M059J (cell line): ENCODE results near the gene BLVRB. TPM values are rescaled to one million over a fixed set of nuclear protein-coding genes. Genes with fewer than 3 reads are reported as not detected.

Experiments used
- DNase-seq: peaks from one replicate; pipeline ENCODE4 v3.0.0-alpha.2; 2012; ENCODE audit warnings: low read depth
- total RNA-seq: library from RNA; depleted of rRNA; stranded (reverse); fragments of >200 nt; shearing (Covaris generic); gene quantifications from 2 replicates; pipeline ENCODE4 v1.2.3, GENCODE V29; 2014

Gene BLVRB
- total RNA-seq, 1 experiment from 2014 or later = 135 TPM

DNA sequence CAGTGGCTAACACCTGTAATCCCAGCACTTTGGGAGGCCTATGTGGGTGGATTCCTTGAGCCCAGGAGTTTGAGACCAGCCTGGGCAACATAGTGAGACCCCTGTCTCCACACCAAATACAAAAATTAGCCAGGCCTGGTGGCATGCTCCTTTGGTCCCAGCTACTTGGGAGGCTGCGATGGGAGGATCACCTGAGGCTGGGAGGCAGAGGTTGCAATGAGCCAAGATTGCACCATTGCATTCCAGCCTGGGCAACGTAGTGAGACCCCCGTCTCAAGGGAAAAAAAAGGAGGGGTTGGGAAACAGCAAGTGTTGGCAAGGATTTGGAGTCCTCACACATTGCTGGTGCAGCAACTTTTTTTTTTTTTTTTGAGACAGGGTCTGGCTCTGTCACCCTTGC is 20.5 kb upstream of the BLVRB start:
- no peak for DNase-seq

DNA sequence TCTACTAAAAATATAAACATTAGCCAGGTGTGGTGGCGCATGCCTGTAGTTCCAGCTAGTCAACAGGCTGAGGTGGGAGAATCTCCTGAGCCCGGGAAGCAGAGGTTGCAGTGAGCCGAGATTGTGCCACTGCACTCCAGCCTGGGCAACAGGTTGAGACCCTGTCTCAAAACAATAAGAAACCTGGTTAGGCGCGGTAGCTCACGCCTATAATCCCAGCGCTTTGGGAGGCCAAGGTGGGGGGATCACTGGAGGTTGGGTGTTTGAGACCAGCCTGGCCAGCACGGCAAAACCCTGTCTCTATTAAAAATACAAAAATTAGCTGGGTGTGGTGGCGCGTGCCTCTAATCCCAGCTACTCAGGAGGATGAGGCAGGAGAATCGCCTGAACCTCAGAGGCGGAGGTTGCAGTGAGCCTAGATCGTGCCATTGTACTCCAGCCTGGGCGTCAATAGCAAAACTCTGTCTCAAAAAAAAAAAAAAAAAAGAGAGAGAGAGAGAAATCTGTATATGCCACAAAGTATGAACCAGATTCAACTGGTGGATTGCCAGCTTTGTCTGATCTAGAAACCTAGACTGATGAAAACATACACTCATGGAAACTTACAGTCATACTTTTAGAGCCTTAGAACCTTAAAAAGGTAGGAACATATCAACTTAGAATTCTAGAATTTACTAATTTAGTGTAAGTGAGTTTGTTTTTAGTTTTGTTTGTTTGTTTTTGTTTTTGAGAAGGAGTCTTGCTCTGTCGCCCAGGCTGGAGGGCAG is 10.5 kb upstream of the BLVRB start:
- DNase-seq = peak; percentile 37

DNA sequence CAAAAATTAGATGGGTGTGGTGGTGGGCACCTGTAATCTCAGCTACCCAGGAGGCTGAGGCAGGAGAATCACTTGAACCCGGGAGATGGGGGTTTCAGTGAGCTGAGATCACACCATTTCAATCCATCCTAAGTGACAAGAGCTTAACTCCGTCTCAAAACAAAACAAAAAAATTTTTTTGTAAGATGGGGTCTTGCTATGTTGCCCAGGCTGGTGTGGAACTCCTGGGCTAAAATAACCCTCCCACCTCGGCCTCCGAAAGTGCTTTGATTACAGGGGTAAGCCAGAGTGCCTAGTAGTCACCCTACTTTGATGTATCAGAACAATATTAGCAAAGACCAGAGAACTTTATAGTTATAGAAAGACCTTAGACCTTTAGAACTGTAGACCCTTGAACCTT is 9.2 kb upstream of the BLVRB start:
- no peak for DNase-seq

DNA sequence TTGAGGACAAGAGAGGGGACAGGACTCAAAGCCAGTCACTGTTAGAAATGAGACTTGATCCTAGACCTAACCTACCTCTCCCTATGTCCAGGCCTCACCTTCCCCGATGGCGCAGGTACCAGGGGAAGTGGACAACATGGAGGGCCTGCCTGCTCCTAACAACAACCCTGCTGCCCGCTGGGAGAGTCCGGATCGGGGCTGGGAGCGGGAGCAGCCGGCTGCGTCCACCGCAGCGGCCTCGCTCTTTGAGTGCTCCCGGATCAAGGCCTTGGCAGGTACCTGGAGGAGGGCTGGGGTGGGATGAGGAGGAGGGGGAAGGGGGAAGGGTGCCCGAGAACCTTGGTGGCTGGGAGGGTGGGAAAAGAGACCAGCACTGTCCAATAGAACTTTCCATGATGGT is 7.0 kb upstream of the BLVRB start:
- no peak for DNase-seq

DNA sequence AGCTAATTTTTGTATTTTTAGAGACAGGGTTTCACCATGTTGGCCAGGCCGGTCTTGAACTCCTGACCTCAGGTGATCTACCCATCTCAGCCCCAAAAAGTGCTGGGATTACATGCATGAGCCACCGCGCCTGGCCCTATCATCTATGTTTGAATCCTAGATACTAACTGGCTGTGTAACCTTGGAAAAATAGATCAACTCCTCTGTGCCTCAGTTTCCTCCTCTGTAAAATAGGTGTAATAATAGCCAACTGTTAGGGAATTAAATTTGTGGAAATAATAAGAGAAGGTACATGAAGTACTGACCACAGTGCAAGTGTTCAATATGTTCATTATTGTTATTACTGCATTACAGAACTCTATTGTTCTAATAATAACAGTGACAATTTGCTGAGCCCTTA is 5.6 kb upstream of the BLVRB start:
- DNase-seq = no peak

DNA sequence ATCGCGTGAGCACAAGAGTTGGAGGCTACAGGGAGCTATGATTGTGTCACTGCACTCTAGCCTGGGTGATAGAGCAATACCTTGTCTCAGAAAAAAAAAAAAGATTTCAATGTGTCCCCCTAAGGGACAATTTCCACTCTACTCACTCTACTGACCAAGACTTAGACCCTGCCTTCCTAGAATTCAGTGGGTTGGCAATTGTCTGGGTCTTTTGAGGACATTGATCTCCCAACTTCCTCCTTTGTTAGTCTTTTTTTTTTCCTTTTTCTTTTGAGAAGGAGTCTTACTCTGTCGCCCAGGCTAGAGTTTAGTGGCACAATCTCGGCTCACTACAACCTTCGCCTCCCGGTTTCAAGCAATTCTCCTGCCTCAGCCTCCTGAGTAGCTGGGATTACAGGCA is 3.5 kb upstream of the BLVRB start:
- no peak for DNase-seq

DNA sequence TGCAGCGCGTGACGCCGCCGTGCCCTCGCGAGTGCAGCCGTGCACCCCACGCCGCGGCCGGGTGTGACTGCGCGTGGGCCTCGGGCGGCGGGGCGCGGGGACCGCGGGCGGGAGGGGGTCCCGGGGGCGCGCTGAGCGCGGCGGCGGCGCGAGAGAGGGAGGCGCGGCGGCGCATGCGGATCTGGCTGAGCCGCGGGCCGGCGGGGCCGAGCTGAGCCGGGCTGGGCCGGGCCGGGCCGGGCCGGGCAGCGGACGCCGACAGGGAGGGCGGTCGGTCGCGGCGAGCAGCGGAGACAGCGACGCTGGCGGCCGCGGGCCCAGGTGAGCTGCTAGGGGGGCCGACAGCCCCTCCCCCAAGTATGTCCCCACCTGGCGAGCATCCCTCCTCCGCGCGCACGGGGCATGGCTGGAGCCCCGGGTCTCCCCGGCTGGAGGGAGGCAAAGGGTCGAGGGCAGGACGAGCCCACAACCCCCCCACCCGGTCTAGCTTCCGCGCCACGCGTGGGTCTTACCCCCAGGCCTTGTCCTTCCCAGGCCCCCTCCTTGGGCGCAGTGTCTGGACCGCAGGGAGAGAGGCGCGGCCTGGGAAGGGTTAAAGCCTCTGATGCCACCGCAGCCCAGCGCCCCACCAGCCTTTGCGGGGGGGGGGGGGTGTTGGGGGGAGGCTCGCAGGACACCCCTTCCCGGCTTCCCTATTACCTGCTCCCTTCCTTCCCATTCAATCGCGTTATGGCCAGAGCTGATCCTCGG is 1.6 kb upstream of the BLVRB start, which contains the start of gene SPTBN4:
Gene SPTBN4 (plus strand): TSS at position 17 of the 750 bp plus-strand sequence. CDS start 5,621 bp downstream, outside the sequence.
- DNase-seq = no peak

DNA sequence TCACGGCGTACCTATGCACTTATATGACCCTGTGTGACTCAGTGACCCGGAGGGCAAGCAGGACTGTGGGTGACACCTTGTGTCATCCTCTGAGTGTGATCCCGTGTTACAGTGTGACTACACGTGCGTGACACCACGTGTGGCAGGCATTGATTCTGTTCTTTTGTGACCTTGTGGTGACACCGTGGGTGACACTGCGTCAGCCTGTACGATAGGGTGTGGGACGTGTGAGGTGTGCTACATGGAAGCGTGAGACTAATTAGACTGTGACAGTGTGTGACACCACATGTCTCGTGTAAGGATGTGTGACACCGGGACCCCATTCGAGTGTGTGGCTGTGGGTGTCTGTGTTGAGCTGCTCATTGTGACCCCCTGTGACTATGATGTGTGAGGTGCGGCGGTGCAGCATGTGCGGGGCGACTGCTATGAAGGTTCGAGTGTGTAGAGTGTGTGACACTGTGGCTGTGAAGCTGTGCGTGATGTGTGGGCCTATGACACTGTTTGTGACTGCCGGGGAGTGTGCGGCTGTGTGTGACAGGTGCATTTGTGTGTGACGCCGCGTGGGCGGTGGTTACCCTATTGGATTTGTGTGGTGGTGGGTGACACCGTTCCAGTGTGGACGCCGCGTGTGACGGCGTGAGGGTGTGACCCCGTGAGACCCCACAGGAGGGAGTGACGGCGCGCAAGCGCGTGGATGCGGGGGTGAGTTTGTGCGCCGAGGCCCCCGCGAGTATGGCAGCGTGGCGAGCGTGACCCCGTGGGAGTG is 857 bp upstream of the BLVRB start:
- DNase-seq = no peak

DNA sequence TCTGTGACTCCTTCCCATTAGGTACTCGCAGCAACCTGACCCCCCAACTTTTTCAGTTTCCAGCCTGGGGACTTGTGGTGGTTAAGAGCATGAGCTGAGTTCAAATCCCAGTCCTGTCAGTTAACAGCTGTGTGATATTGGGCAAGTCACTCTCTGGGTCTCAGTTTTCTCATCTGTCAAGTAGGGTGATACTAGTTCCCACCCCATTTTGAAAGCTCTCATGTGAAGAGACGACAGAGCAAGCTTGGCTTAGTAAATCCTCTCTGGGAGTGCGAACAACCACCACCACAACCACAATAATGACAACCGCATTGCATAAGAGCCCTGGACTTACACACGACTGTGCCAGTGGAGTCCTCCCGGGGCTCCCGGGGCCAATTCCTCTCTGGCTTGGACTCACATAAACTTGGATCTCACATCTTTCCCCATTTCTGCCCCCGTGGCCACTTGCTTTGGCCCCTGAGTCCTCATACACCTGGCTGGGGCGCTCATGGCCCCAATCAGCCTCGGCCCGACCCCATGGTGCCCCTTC is 454 bp downstream of the BLVRB start:
- peak; percentile 88 for DNase-seq

DNA sequence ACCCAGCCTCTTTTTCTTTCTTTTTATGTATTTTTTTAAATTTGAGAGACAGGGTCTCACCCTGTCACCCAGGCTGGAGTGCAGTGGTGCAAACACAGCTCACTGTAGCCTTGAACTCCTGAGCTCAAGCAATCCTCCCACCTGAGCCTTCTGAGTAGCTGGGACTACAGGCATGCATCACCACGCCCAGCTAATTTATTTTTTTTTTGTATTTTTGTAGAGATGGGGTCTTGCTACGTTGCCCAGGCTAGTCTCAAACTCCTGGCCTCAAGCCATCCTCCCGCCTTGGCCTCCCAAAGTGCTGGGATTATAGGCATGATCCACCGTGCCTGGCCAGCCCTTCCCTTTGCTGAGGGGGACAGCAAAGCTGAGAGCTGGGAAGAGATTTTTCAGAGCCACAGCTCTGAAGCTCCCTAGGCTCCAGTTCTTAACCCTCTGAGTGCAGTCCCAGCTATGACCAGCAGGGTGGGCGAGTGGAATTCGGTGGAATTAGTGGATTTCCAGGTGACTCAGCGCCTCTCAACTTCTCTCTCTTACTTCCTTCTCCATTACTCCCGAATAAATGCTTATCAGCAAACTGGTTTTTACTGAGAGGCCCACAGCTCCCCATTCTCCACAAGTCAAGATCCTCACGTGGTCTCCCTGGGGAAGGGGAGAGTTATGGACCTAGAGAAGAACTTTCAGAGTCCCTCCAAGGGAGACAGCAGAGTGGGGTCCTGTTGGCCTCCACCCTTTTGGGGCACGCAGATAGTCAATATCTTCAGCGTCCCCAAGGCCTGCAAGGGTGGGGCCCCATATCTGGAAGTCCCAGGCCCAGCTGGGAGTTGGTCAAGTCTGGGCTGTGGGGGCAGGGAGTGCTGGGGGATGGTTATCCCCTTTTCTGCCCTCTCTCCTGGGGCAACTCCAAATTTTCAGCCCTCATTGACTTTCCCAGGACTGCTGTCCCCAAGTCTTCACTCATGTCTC is 1.2 kb downstream of the BLVRB start:
- DNase-seq = peak; percentile 93

DNA sequence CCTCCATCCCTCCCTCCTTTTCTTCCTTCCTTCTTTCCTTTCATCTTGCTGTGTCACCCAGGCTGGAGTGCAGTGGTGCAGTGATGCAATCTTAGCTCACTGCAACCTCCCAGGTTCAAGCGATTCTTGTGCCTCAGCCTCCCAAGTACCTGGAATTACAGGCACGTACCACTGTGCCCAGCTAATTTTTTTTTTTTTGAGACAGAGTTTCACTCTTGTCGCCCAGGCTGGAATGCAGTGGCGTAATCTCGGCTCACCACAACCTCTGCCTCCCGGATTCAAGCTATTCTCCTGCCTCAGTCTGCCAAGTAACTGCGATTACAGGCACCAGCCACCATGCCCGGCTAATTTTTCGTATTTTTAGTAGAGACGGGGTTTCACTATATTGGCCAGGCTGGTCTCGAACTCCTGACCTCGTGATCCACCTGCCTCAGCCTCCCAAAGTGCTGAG is 1.9 kb downstream of the BLVRB start:
- peak; percentile 80 for DNase-seq

DNA sequence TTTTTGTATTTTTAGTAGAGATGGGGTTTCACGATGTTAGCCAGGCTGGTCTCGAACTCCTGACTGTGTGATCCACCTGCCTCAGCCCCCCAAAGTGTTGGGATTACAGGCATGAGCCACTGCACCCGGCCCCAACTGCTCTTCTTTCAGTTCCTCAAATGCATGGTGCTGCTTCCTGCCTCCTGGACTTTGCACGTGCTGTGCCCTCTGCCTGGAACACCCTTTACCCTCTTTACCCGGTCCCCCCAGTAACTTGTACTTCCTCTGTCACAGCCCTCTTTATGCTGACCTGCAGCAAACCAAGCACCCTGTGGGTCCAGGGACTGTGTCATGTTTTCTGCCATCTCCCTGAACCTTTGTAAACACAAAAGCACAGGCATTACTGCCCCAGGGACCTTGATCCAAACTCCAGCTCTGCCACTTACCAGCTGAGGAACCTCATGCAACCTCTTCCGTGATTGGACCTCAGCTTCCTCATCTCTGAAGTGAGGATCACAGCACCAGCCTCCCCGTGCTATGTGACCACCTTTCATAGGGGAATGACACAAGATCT is 3.8 kb downstream of the BLVRB start:
- no peak for DNase-seq

DNA sequence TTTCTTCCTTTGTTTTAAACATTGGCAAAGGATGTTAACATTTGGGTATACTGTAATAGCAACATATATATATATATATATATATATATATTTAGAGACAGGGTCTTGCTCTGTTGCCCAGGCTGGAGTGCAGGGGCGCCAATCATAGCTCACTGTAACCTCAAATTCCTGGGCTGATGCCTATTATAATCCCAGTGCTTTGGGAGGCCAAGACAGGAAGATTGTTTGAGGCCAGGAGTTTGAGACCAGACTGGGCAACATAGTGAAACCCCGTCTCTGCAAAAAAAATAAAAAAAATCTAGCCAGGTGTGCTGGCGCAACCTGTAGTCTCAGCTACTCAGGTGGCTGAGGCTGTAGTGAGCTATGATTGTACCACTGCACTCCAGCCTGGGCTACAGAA is 5.4 kb downstream of the BLVRB start:
- DNase-seq = no peak

DNA sequence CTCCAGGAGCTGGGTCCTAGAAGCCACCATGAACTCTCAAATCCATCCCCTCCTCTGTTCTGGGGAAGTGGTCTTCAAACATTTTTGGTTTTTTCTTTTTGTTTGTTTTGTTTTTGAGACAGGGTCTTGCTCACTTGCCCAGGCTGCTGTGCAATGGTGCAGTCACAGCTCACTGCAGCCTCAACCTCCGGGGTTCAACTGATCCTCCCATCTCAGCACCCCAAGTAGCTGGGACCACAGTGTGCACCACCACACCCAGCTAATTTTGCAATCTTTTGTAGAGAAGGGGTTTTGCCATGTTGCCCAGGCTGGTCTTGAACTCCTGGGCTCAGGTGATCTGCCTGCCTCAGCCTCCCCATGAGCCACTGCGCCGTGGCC is 7.0 kb downstream of the BLVRB start:
- DNase-seq = no peak

DNA sequence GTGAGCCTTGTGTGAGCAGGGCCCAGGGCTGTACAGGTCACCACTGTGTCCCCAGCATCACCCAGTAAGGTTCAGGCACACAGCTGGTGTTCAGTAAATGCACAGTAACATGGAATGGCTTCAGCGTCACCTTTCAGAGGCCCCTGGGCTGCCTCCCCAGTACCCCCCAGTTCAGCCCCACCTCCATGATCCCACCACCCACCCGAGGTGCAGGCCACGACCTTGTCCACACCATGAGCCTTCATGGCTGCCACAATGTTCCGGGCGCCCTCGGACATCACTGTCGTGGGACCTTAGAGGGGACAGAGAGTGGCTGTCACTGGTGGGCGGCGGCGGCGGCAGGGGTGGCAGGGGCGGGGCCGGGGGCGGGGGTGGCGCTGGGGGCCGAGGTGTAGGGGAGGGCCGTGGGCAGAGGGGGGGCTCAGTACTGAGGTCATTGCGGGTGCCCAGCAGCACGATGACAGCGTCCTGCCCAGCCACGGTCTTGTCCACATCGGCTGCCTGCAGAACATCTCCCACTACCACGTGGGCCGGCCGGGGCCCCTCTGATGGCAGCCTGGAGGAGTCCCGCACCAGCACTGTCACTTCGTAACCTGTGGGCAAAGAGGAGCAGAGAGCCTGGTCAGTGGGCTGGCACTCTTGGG is 7.5 kb downstream of the BLVRB start:
- no peak for DNase-seq

DNA sequence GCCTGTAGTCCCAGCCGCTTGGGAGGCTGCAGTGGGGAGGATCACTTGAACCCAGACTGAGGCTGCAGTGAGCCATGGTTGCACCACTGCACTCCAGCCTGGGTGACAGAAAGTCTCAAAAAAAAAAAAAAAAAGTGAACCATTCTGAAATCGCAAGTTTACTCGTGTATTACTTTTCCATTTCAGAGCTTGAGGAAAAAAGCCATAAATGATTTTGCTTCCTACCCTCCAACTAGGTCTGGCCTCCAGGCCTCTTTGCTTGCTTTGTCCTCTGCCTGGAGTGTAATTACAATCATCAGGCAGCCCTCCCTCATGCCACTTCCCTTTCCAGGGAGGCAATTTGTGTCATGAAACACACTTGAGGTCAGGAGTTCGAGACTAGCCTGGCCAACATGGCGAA is 8.5 kb downstream of the BLVRB start:
- DNase-seq = no peak

DNA sequence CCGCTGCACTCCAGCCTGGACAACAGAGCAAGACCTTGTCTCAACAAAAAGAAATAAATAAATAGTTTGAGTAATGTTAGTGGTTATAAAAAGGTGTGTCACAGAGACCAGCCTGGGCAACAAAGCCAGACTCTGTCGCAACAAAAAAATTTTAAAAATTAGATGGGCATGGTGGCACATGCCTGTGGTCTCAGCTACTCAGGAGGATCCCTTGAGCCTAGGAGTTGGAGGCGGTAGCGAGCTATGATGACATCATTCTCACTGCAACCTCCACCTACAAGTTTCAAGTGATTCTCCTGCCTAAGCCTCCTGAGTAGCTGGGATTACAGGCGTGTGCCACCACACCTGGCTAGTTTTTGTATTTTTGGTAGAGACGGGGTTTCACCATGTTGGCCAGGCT is 11.6 kb downstream of the BLVRB start:
- DNase-seq = peak; percentile 58

DNA sequence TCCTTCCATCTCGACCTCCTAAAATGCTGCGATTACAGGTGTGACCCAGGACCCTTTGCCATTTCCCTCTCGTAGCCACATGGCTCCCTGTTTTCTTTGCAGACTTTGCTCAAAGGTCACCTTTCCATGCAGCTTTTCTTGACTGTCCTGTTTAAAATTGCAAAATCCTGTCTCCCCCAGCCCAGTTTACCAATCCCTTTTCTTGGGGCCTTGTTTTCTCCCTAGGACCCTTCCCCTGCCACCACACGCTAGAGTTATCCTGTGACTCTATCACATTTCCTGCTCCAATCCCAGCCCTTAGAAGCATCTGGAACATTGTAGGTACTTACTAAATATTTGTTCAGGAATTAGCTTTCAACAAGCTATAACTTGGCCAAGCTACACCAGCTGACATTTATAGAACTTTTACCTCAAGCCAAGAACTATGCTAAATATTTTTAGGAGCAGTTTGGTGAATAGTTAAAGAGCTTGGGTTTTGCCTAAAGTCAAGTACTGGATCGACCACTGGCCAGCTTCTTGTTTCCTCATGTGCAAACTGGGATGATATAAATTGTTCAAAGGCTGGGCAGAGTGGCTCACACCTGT is 12.3 kb downstream of the BLVRB start:
- no peak for DNase-seq

DNA sequence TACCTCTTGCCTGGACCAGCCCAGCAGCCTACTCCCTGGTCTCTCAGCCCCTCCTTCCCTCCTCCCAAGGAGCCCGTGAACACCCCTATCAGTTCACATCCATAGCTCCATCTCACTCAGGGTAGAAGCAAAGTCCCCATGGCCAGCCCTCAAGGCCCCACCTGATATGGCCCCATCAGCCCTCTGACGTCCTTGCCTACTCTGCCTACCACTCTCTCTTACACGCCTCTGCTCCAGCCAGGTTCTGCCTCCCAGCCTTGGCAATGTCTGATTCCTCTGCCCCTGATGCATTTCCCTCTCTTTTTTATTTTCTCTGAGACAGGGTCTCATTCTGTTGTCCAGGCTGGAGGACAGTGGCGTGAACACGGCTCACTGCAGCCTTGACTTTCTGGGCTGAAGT is 13.5 kb downstream of the BLVRB start:
- no peak for DNase-seq

DNA sequence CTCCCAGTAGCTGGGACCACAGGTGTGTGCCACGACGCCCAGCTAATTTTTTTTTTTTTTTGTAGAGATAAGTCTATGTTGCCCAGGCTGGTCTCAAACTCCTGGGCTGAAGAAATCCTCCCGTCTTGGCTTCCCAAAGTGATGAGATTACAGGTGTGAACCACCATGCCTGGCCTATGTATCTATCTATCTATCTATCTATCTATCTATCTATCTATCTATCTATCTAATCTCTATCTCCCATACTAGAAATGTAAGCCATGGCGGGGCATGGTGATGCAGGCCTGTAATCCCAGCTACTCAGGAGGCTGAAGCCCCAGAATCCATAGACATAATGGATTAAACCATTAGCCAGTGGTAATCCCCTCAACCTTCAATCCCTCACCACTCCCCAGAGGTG is 14.9 kb downstream of the BLVRB start:
- no peak for DNase-seq
